ENCODE measurements around the gene SLC25A23. TPM values are rescaled to one million over a fixed set of nuclear protein-coding genes. Genes with fewer than 3 reads are reported as not detected.

SLC25A23 gene
- total and polyA plus RNA-seq, 11 donors = 64.4 to 208 (median 114) TPM

GRCh38 chr19:6498294-6499036 is 38.9 kb upstream of the SLC25A23 start:
- no peak for TF ChIP-seq CTCF (IDR thresholded peaks at IDR 0.05)
- TF ChIP-seq POLR2A (IDR thresholded peaks at IDR 0.05) = no peak
- 73 to 77% (median 75%) methylated on average over 7 of the region's 7 CpGs for WGBS, 4 donors
- H3K36me3 ChIP-seq = no peaks in the 10 kb centered on the region

GRCh38 chr19:6495947-6496346 is 36.4 kb upstream of the SLC25A23 start:
- H3K27me3 ChIP-seq = peaks cover under 1 to 32% (median 10%) of the 10 kb centered on the region in 9 donors
- H3K27ac ChIP-seq = no peak overlapping the region
- TF ChIP-seq CTCF (IDR thresholded peaks at IDR 0.05) (no peak), POLR2A (IDR thresholded peaks at IDR 0.05) (no peak)
- 89 to 96% (median 95%) methylated on average over 14 to 19 of the region's 19 CpGs for WGBS, 4 donors
- intact Hi-C loops (cut with DNase I) = no loop called here
- DNase-seq (no peak), ATAC-seq (no peak)
- no peaks in the 10 kb centered on the region for H3K36me3 ChIP-seq
- peaks cover 0 to 14% (median 4%) of the 10 kb centered on the region in 12 donors for H3K9me3 ChIP-seq
- H3K4me1 ChIP-seq = no peaks in the 10 kb centered on the region
- no peak overlapping the region for H3K4me3 ChIP-seq

More at GRCh38 chr19:6498294-6499036, 38.9 kb upstream of the SLC25A23 start:
- intact Hi-C loops (cut with DNase I) = no loop called here
- Histone ChIP-seq H3K27ac (no peak overlapping the region), H3K9me3 (no peaks in the 10 kb centered on the region), H3K27me3 (peaks cover 21 to 53% (median 34%) of the 10 kb centered on the region in 9 donors), H3K4me1 (peaks cover 0 to 16% (median 7%) of the 10 kb centered on the region in 12 donors), H3K4me3 (no peak overlapping the region)
- DNase-seq = no peak
- ATAC-seq = no peak

GRCh38 chr19:6494438-6495036 is 34.9 kb upstream of the SLC25A23 start:
- no peak for ATAC-seq
- DNase-seq = no peak
- H3K27me3 ChIP-seq = peaks cover 0 to 18% (median 0%) of the 10 kb centered on the region in 9 donors
- H3K4me1 ChIP-seq = no peaks in the 10 kb centered on the region
- TF ChIP-seq CTCF (IDR thresholded peaks at IDR 0.05) (no peak), POLR2A (IDR thresholded peaks at IDR 0.05) (no peak)
- no peaks in the 10 kb centered on the region for H3K36me3 ChIP-seq
- no peak overlapping the region for H3K27ac ChIP-seq
- WGBS, 4 donors = 73 to 81% (median 78%) methylated on average over 8 of the region's 8 CpGs
- no peak overlapping the region for H3K4me3 ChIP-seq
- intact Hi-C loops (cut with DNase I) = no loop called here
- H3K9me3 ChIP-seq = peaks cover 0 to 14% (median 4%) of the 10 kb centered on the region in 12 donors

GRCh38 chr19:6491802-6492592 is 32.4 kb upstream of the SLC25A23 start:
- ATAC-seq (no peak), DNase-seq (no peak)
- Histone ChIP-seq H3K36me3 (no peaks in the 10 kb centered on the region), H3K9me3 (peaks cover 0 to 14% (median 4%) of the 10 kb centered on the region in 12 donors), H3K27me3 (peaks cover 0 to 16% (median 0%) of the 10 kb centered on the region in 9 donors), H3K4me1 (no peaks in the 10 kb centered on the region), H3K27ac (no peak overlapping the region), H3K4me3 (no peak overlapping the region)
- TF ChIP-seq POLR2A (IDR thresholded peaks at IDR 0.05) (no peak), CTCF (IDR thresholded peaks at IDR 0.05) (no peak)
- intact Hi-C loops (cut with DNase I) = no loop called here
- 70 to 81% (median 79%) methylated on average over 4 of the region's 4 CpGs for WGBS, 4 donors

Data from heart left ventricle (tissue), 16 donors.